ENCODE results near the gene FSTL1.

FSTL1 gene

GRCh38 chr3:120348991-120349854 is 101.6 kb downstream of the FSTL1 start, which contains the start of gene LRRC58:
TSS of gene LRRC58 (minus strand) at chr3:120349354. CDS start at chr3:120349243, 111 bp downstream.
- peak within 1 kb of the TSS; percentile 67 to 86 for H3K9ac ChIP-seq (ENCODE audit: low read depth in 1 of 2, low read length in 2 of 2)
- H3K4me1 ChIP-seq (ENCODE audit: control insufficient read depth in 1 of 2, insufficient read depth in 2 of 2, low read length in 2 of 2): peaks cover 12 to 29% of the 10 kb centered on the region in 2 donors
- peak within 1 kb of the TSS; percentile 81 to 91 for H3K4me3 ChIP-seq (ENCODE audit: low read depth in 1 of 2, low read length in 2 of 2)
- no peaks in the 10 kb centered on the region for H3K27me3 ChIP-seq (ENCODE audit: control insufficient read depth in 1 of 2, insufficient read depth in 2 of 2, low read length in 2 of 2)
- peaks cover 1 to 5% of the 10 kb centered on the region in 2 donors for H3K36me3 ChIP-seq (ENCODE audit: control insufficient read depth in 1 of 2, insufficient read depth in 2 of 2, low read length in 2 of 2)
- peak within 1 kb of the TSS; percentile 69 for H3K27ac ChIP-seq (ENCODE audit: low read depth, low read length)
- no peaks in the 10 kb centered on the region for H3K9me3 ChIP-seq (ENCODE audit: control insufficient read depth in 1 of 2, low read length in 2 of 2)

- Histone ChIP-seq H3K9me3 (ENCODE audit: control insufficient read depth in 1 of 2, low read length in 2 of 2) (no peaks in the 10 kb centered on the region), H3K27me3 (ENCODE audit: control insufficient read depth in 1 of 2, insufficient read depth in 2 of 2, low read length in 2 of 2) (no peaks in the 10 kb centered on the region), H3K9ac (ENCODE audit: low read depth in 1 of 2, low read length in 2 of 2) (peak overlapping the region; percentile 67 to 86), H3K36me3 (ENCODE audit: control insufficient read depth in 1 of 2, insufficient read depth in 2 of 2, low read length in 2 of 2) (peaks cover 3 to 5% of the 10 kb centered on the region in 2 donors), H3K4me1 (ENCODE audit: control insufficient read depth in 1 of 2, insufficient read depth in 2 of 2, low read length in 2 of 2) (peaks cover 12 to 29% of the 10 kb centered on the region in 2 donors), H3K4me3 (ENCODE audit: low read depth in 1 of 2, low read length in 2 of 2) (peak overlapping the region; percentile 81 to 91), H3K27ac (ENCODE audit: low read depth, low read length) (peak overlapping the region; percentile 69)
These were observed 102.5 kb downstream of the FSTL1 start for GRCh38 chr3:120348065-120348990.

GRCh38 chr3:120344349-120344748 is 106.4 kb downstream of the FSTL1 start:
- no peak overlapping the region for H3K27ac ChIP-seq (ENCODE audit: low read depth, low read length)
- no peaks in the 10 kb centered on the region for H3K27me3 ChIP-seq (ENCODE audit: control insufficient read depth in 1 of 2, insufficient read depth in 2 of 2, low read length in 2 of 2)
- H3K4me3 ChIP-seq (ENCODE audit: low read depth in 1 of 2, low read length in 2 of 2): no peak overlapping the region
- H3K9ac ChIP-seq (ENCODE audit: low read depth in 1 of 2, low read length in 2 of 2): no peak overlapping the region
- peaks cover 8 to 25% of the 10 kb centered on the region in 2 donors for H3K4me1 ChIP-seq (ENCODE audit: control insufficient read depth in 1 of 2, insufficient read depth in 2 of 2, low read length in 2 of 2)
- H3K9me3 ChIP-seq (ENCODE audit: control insufficient read depth in 1 of 2, low read length in 2 of 2): peaks cover 0 to 3% of the 10 kb centered on the region in 2 donors
- peaks cover 3 to 8% of the 10 kb centered on the region in 2 donors for H3K36me3 ChIP-seq (ENCODE audit: control insufficient read depth in 1 of 2, insufficient read depth in 2 of 2, low read length in 2 of 2)
